Activated T-cell treated with anti-CD3 and anti-CD28 coated beads, Interleukin-2, amount 50 U/mL, for 24 hours (primary cell): ENCODE measurements around the gene TMED10.

Experiments
- DNase-seq: peaks from one replicate; pipeline ENCODE4 v3.0.0-alpha.2; 2020
- H3K27ac Mint-ChIP-seq: 2 replicates; pipeline ENCODE4 v1.8.0; 2020; ENCODE audit warnings: mild to moderate bottlenecking, mixed read lengths
- H3K27me3 Mint-ChIP-seq: 2 replicates; pipeline ENCODE4 v1.8.0; 2020; ENCODE audit warnings: mixed read lengths
- H3K36me3 Mint-ChIP-seq: 2 replicates; pipeline ENCODE4 v1.8.0; 2020; ENCODE audit warnings: low read depth, mixed read lengths
- H3K4me1 Mint-ChIP-seq: 2 replicates; pipeline ENCODE4 v1.8.0; 2020; ENCODE audit warnings: low read depth, mixed read lengths
- H3K4me3 Mint-ChIP-seq: 2 replicates; pipeline ENCODE4 v1.8.0; 2020; ENCODE audit warnings: mild to moderate bottlenecking, moderate library complexity, mixed read lengths
- H3K9me3 Mint-ChIP-seq: 2 replicates; pipeline ENCODE4 v1.8.0; 2020; ENCODE audit warnings: mixed read lengths

Gene TMED10

GRCh38 chr14:75113932-75114539 lies 62.4 kb downstream of the TMED10 start:
- no peaks in the 10 kb centered on the region for H3K9me3 Mint-ChIP-seq
- peaks cover 94% of the 10 kb centered on the region for H3K36me3 Mint-ChIP-seq

GRCh38 chr14:75109877-75110276 lies 66.5 kb downstream of the TMED10 start:
- Mint-ChIP-seq H3K9me3 (no peaks in the 10 kb centered on the region), H3K27me3 (no peaks in the 10 kb centered on the region), H3K4me1 (peaks cover 10% of the 10 kb centered on the region), H3K36me3 (peaks cover 90% of the 10 kb centered on the region), H3K4me3 (no peak overlapping the region), H3K27ac (no peak overlapping the region)
- no peak for DNase-seq

More at GRCh38 chr14:75113932-75114539, 62.4 kb downstream of the TMED10 start:
- H3K4me3 Mint-ChIP-seq = no peak overlapping the region
- H3K4me1 Mint-ChIP-seq = peaks cover 12% of the 10 kb centered on the region
- H3K27ac Mint-ChIP-seq = no peak overlapping the region
- H3K27me3 Mint-ChIP-seq = no peaks in the 10 kb centered on the region
- DNase-seq = no peak

- Mint-ChIP-seq H3K4me1 (no peaks in the 10 kb centered on the region), H3K27ac (no peak overlapping the region), H3K4me3 (no peak overlapping the region), H3K36me3 (peaks cover 90% of the 10 kb centered on the region), H3K27me3 (no peaks in the 10 kb centered on the region), H3K9me3 (no peaks in the 10 kb centered on the region)
- DNase-seq = no peak
Measured at GRCh38 chr14:75107186-75107585, 69.2 kb downstream of the TMED10 start.

- Mint-ChIP-seq H3K27me3 (no peaks in the 10 kb centered on the region), H3K4me1 (no peaks in the 10 kb centered on the region), H3K9me3 (no peaks in the 10 kb centered on the region), H3K36me3 (peaks cover 87% of the 10 kb centered on the region), H3K4me3 (no peak overlapping the region), H3K27ac (no peak overlapping the region)
- DNase-seq = no peak
Measured at GRCh38 chr14:75101491-75101890, 74.9 kb downstream of the TMED10 start.

- no peaks in the 10 kb centered on the region for H3K27me3 Mint-ChIP-seq
- H3K4me1 Mint-ChIP-seq = no peaks in the 10 kb centered on the region
- no peak overlapping the region for H3K4me3 Mint-ChIP-seq
- H3K27ac Mint-ChIP-seq = no peak overlapping the region
- no peaks in the 10 kb centered on the region for H3K9me3 Mint-ChIP-seq
- no peak for DNase-seq
- H3K36me3 Mint-ChIP-seq = peaks cover 89% of the 10 kb centered on the region
Measured at GRCh38 chr14:75098682-75099081, 77.7 kb downstream of the TMED10 start.

- Mint-ChIP-seq H3K9me3 (no peaks in the 10 kb centered on the region), H3K27ac (no peak overlapping the region), H3K4me3 (no peak overlapping the region), H3K27me3 (no peaks in the 10 kb centered on the region), H3K4me1 (no peaks in the 10 kb centered on the region), H3K36me3 (peaks cover 86% of the 10 kb centered on the region)
- no peak for DNase-seq
Measured at GRCh38 chr14:75098212-75098611, 78.2 kb downstream of the TMED10 start.

- DNase-seq = no peak
- Mint-ChIP-seq H3K27me3 (no peaks in the 10 kb centered on the region), H3K4me3 (no peak overlapping the region), H3K36me3 (peaks cover 88% of the 10 kb centered on the region), H3K27ac (no peak overlapping the region), H3K4me1 (no peaks in the 10 kb centered on the region), H3K9me3 (no peaks in the 10 kb centered on the region)
Measured at GRCh38 chr14:75096959-75097358, 79.5 kb downstream of the TMED10 start.

GRCh38 chr14:75095690-75096089 lies 80.7 kb downstream of the TMED10 start:
- H3K4me3 Mint-ChIP-seq = no peak overlapping the region
- no peaks in the 10 kb centered on the region for H3K4me1 Mint-ChIP-seq
- H3K9me3 Mint-ChIP-seq = no peaks in the 10 kb centered on the region
- no peaks in the 10 kb centered on the region for H3K27me3 Mint-ChIP-seq
- H3K27ac Mint-ChIP-seq = no peak overlapping the region
- DNase-seq = no peak
- peaks cover 91% of the 10 kb centered on the region for H3K36me3 Mint-ChIP-seq

- Mint-ChIP-seq H3K27ac (no peak overlapping the region), H3K4me1 (no peaks in the 10 kb centered on the region), H3K9me3 (no peaks in the 10 kb centered on the region), H3K27me3 (no peaks in the 10 kb centered on the region), H3K4me3 (no peak overlapping the region), H3K36me3 (peaks cover 92% of the 10 kb centered on the region)
- DNase-seq = no peak
Measured at GRCh38 chr14:75094896-75095295, 81.5 kb downstream of the TMED10 start.

- H3K9me3 Mint-ChIP-seq = no peaks in the 10 kb centered on the region
- no peak for DNase-seq
- peaks cover 85% of the 10 kb centered on the region for H3K36me3 Mint-ChIP-seq
- H3K4me3 Mint-ChIP-seq = no peak overlapping the region
- H3K4me1 Mint-ChIP-seq = no peaks in the 10 kb centered on the region
- H3K27ac Mint-ChIP-seq = no peak overlapping the region
- H3K27me3 Mint-ChIP-seq = no peaks in the 10 kb centered on the region
Measured at GRCh38 chr14:75092698-75093097, 83.7 kb downstream of the TMED10 start.

GRCh38 chr14:75091251-75091650 lies 85.2 kb downstream of the TMED10 start:
- Mint-ChIP-seq H3K27ac (peak overlapping the region; percentile 31), H3K4me1 (no peaks in the 10 kb centered on the region), H3K36me3 (peaks cover 85% of the 10 kb centered on the region), H3K4me3 (no peak overlapping the region), H3K27me3 (no peaks in the 10 kb centered on the region), H3K9me3 (no peaks in the 10 kb centered on the region)
- DNase-seq = no peak

GRCh38 chr14:75090353-75090752 lies 86.1 kb downstream of the TMED10 start:
- no peaks in the 10 kb centered on the region for H3K4me1 Mint-ChIP-seq
- H3K27ac Mint-ChIP-seq = no peak overlapping the region
- H3K4me3 Mint-ChIP-seq = no peak overlapping the region
- H3K9me3 Mint-ChIP-seq = no peaks in the 10 kb centered on the region
- H3K36me3 Mint-ChIP-seq = peaks cover 84% of the 10 kb centered on the region
- no peaks in the 10 kb centered on the region for H3K27me3 Mint-ChIP-seq
- DNase-seq = no peak

- H3K9me3 Mint-ChIP-seq = no peaks in the 10 kb centered on the region
- H3K4me1 Mint-ChIP-seq = peaks cover under 1% of the 10 kb centered on the region
- H3K4me3 Mint-ChIP-seq = no peak overlapping the region
- peaks cover 86% of the 10 kb centered on the region for H3K36me3 Mint-ChIP-seq
- no peak overlapping the region for H3K27ac Mint-ChIP-seq
- H3K27me3 Mint-ChIP-seq = no peaks in the 10 kb centered on the region
- no peak for DNase-seq
Measured at GRCh38 chr14:75088566-75089373, 87.6 kb downstream of the TMED10 start.

GRCh38 chr14:75088153-75088552 lies 88.3 kb downstream of the TMED10 start:
- H3K4me3 Mint-ChIP-seq = no peak overlapping the region
- H3K27me3 Mint-ChIP-seq = no peaks in the 10 kb centered on the region
- no peak overlapping the region for H3K27ac Mint-ChIP-seq
- H3K36me3 Mint-ChIP-seq = peaks cover 89% of the 10 kb centered on the region
- peaks cover 5% of the 10 kb centered on the region for H3K4me1 Mint-ChIP-seq
- H3K9me3 Mint-ChIP-seq = no peaks in the 10 kb centered on the region
- no peak for DNase-seq

- H3K4me1 Mint-ChIP-seq = peaks cover 9% of the 10 kb centered on the region
- H3K4me3 Mint-ChIP-seq = no peak overlapping the region
- H3K9me3 Mint-ChIP-seq = no peaks in the 10 kb centered on the region
- peak overlapping the region; percentile 26 for H3K27ac Mint-ChIP-seq
- DNase-seq = no peak
- H3K27me3 Mint-ChIP-seq = no peaks in the 10 kb centered on the region
- H3K36me3 Mint-ChIP-seq = peaks cover 84% of the 10 kb centered on the region
Measured at GRCh38 chr14:75084513-75084912, 91.9 kb downstream of the TMED10 start.
